GM18861 (cell line): ENCODE measurements around the gene BAIAP2L2.

Experiments used
- ATAC-seq: cut with Tn5 transposase; IDR thresholded peaks from one replicate; pipeline ENCODE4 v1.9.1; 2021; ENCODE audit not compliant: unreplicated experiment

BAIAP2L2 gene

DNA sequence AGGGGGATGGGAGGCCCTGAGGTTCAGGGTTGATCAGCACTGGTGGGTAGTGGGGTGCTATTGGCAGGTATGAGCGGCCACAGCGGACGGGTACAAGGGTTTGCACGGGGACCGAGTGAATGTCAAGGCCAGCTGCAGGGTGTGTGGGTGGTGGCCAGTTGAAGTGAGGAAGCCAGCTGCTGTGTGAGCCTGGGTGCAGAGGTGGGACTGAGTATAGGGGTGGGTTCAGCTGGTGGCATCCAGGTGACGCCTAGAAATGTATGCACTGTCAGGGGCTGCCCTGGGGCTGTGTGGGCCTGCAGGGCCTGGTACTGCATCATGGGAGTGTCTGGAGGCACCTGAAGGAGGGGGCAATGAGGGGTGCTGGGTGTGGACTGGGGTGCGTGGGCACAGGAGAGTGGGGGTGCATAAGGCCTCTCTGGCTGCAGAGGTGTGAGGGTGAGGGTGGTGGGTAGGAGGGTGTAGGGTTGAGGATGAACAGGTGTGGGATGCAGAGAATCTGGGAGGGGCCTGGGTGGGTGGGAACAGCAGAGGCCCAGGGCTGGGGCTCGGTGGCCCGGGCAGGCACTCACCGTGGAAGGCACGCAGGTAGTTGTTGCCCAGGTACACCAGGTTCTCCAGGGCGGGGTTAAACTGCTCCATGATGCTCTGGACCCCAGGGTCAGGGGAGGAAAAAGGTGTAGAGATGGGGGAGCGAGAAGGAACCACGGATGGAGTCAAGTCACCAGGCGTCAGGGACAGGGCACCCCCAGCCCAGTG is 1.7 kb downstream of the BAIAP2L2 start:
- ATAC-seq = no peak

DNA sequence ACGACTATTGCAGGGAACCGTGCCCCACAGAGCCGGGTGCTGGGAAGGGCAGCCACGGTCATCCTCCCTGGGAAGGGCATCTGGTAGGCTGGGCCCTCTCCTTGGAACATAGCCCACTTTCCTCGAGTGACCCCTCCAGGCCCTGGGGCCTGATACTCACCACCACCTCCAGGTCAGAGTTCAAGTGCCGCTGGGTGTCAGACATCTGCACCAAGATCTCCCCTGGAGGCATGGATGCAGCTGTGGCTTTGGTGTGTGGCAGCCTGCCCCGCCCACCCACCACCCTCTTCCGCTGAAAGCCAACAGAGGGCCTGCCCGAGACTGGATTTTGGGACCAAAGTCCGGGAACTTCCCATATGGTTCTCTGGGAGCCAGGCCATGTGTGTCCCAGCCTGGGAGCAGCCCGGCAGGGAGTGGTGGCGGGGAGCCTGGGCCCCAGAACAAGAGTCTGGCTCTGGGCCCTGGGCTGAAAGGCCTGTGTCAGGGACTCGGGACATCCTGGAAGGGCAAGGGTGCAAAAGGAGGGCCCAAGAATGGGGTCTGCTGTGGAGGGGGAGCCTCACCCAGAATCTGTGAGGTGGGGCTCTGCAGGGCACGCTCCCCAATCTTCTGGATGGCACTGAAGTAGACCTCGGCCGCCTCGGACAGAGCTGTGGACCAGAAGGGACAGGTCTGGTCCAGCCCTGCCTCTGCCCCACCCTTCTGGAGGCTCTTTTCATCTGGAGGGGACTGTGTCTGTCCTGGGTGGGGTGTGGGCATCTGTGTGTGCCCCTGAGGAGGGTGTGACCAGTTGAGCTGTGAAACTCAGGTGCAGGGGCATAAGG is 2.6 kb downstream of the BAIAP2L2 start:
- no peak for ATAC-seq

DNA sequence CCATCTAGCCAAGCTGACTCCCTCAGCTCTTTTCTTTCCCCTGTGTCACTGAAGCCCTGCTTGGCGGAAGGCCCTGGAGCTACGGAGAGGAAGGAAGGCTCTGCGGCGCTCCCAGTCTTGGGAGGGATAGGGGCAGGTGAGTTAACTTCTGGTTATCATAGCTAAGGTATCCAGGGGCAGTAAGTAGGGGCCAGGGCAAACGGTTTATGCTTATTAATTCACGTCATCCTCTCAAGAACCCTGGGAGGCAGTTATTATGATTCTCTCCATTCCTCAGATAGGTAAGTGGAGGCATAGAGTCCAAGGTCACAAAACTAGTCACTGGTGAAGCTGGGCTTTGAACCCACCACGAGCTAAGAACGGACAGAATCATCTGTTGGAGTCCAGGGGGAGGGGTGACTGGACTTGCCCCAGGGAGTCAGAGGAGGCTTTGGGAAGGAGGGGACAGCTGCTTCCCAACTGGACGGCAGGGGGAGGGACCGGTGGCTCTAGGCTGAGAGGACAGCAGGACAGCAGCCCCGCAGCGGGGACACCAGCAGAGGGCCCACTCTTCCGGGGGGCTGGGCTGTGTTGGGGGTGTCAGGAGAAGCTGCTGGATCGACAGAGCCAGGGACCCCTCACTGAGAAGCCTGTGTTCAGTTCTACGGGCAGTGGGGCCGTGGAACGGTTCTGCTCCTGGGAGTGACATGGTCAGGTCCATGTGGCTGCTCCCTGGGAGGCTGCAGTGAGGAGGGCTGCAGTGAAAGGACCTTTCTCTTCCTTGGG is 3.5 kb downstream of the BAIAP2L2 start:
- ATAC-seq = no peak

DNA sequence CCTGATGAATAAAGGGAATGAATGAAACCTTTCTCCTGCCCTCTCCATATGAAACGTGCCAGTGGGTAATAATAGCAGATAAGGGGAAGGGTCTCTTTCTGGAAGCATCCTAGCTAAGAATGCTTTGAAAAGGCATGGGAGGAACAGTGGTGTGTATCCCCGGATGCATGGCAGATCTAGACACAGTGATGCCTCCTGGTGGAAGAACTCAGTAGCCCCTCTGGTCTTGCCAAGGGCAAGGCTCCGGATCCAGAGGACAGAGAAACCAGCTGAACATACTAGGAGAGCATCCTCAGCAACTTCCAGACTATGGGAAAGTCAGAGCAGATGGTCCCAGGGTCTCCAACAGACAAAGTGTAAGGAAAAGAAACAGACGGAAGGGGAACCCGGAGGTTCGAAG is 6.4 kb downstream of the BAIAP2L2 start:
- no peak for ATAC-seq

DNA sequence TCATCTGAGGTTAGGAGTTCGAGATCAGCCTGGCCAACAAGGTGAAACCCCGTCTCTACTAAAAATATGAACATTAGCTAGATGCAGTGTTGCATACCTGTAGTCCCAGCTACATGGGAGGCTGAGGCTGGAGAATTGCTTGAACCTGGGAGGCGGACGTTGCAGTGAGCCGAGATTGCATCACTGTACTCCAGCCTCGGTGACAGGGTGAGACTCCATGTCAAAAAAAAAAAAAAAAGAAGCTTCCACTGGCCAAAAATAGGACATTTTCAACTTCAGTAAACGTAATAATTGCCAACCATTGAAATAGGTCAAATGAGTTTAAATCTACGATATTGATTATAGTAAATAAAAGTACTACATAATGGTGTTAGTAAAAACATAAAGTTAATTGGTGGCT is 6.8 kb downstream of the BAIAP2L2 start:
- no peak for ATAC-seq

DNA sequence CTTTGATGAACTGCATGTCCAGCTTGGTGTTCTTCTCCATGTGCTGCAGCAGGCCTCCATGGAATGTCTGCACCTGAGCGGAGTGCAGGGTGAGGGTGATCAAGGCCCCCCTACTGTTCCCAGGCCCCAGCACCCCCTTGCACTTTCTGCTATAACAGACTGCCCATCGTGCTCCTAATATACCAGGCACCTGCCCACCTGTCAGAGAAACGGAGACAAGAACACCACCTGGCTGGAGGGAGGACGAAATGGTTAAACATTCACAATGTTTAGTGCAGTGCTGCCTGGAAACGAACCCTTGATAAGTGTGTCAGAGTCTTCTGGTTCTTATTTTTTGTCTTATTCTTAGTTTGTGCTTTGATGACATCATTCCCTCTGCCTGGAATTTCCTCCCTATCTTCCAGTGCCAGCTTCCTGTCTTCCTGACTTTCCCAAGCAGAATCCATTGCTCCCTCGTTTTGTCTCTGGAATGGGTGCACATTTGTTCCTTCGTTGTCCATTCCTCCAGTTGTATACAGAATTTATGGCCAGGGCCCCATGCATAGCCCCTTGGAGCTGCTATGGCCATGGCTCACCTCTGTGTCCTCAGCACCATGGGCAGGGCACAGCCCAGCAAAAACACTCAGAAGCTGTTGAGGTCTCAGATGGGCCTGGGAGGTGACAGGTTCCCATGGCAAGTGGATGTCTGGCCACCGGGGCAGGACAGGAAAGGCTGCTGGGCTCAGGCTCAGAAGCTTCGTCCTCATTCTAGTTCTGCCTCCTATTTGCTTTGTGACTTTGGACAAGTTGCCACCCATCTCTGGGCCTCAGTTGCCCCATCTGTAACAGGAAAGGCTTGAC is 11.9 kb downstream of the BAIAP2L2 start:
- no peak for ATAC-seq

DNA sequence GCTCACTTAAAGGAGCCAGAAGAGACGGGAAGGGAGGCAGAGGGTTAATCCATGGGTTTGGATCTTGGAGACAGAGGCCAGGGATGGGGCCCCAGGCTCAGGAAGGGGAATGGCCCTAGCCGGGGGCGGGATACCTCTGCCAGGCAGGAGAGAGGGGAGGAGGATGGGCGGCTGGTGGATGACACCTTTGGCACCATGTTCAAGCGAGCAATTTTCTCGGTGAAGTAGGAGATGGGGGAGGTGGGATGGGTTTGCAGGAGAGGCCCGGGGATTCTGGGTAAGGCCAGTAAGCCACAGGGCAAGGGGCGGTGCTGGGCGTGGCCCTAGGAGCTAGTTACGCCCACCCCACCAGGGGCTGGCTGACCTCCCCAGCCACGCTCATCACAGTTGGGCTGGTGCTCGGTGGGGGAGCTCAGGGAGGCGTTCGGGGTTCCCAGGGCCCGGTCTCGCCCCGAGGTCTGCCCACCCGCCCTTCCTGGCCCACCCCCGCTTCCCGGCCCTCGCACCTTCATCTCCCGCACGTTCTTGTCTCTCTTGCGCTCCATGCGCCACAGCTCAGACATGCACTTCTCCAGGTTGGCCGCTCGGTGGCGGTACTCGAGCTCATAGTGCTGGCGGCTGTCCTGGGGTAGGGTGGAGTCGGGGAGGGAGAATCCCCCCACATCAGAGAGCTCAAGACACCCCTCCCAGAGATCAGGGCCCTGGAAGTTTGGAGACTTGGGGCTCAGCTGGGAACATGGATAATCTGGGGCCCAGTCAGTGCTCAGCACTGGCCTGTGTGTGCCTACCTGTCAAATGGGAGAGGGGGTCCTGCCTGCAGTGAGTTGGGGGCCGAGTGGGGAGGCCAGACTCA is 12.7 kb downstream of the BAIAP2L2 start:
- no peak for ATAC-seq

DNA sequence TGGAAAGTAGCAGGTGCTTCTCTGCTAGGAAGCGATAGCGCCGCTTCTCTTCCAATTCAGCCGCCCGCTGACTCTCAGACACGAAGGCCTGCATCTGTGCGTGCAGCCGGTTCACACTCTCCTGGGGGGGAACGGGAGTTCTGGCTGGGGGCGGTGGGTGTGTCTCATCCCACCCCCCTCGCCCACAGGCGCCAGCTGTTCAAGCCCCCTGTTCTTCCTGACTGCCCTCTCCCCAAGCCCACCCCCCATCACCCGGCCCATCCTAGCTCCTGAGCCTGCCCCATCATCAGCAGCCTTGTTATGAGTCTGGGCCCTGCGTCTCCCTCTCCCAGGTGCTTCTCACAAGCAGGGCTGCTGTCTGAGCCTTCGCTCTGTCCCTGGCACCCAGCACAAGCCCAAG is 13.4 kb downstream of the BAIAP2L2 start:
- no peak for ATAC-seq

DNA sequence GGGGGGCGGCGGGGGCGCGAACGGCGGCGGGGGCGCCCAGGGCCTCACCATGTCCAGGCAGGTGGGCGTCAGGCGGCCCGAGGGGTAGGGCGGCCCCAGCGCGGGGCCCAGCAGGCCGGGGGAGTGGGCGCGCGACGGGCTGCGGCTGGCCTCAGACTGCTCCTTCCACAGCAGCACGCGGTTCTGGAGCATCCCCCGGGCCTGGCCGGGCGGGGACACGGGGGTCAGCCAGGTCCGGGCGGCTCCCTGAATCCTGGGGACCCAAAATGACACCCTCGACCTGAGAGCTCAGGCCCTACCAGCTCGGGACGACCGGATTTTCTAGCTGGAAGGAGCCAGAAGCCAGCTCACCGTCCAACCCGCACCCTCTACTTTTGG is 21.0 kb downstream of the BAIAP2L2 start:
- no peak for ATAC-seq

DNA sequence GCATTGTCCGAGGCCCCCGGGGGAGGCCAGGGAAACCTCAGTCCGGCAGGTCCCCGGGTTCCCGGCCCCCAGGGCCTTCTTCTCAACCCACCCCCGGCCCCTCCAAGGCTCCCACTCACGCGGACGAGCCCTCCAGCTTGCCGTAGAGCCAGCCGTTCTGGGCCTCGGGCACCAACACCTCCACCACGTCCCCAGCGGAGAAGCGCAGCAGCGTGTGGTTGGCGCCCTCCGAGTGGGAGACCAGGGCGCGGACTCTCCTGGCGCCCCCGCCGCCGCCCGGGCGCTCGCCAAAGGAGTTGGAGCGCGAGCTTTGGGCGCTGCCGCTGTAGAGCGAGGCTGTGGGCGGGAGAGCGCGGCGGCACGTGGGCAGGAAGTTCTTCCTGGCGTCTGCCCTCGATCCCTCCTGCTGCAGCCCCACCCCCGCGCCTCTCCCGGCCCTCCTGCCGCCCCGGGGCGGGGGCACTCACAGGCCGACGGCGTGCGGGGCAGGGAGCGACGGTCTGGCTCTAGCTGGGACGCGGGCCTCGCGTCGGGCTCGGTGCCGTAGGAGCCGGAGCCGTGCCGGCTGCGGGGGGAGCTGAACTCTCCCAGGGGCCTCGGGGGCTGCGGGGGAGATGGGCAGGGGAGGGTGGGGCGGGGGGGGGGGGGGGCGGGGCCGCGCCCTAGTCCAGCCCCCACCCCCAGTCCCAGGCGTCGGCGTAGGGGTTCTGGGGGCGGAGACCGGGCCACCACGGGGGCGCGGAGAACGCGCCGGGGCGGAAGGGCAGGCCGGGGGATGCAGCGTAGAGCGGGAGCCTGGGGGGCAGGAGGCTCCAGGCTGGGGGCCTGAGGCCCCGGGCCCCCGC is 21.6 kb downstream of the BAIAP2L2 start:
- no peak for ATAC-seq

DNA sequence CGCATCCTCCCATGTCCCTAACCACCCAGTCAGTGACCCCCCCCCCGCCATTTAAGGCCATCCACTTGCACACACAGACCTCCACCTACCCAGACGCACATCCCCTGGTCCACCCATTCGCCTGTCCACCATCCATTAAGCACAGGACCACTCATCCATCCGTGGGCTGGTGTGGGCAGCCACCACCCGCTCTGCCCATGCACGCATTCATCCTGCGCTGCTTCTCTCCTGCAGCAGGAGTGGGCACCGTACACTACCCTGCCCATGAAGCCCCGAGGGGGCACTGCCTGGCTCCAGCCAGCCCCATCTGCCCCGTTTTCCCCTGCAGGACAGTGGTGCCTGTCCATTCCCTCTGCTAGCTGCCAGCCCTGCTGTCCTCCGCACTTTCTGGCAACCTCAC is 22.6 kb downstream of the BAIAP2L2 start:
- ATAC-seq = no peak

DNA sequence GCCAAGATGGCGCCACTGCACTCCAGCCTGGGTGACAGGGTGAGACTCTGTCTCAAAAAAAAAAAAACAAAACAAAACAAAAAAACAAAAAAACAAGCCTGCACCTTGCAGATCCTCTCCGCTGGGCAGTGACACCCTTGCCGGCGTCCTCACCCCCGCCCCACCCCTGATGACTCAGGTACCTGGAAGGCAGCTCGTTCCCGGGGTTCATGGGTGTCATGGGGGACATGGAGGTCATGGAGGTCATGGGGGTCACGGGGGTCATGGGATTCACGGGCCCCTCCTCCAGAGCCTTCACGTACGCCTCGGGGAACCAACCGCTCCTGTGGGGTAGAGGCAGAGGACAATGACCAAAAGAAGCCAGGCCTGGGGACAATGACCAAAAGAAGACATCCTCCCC is 23.5 kb downstream of the BAIAP2L2 start:
- ATAC-seq = no peak

DNA sequence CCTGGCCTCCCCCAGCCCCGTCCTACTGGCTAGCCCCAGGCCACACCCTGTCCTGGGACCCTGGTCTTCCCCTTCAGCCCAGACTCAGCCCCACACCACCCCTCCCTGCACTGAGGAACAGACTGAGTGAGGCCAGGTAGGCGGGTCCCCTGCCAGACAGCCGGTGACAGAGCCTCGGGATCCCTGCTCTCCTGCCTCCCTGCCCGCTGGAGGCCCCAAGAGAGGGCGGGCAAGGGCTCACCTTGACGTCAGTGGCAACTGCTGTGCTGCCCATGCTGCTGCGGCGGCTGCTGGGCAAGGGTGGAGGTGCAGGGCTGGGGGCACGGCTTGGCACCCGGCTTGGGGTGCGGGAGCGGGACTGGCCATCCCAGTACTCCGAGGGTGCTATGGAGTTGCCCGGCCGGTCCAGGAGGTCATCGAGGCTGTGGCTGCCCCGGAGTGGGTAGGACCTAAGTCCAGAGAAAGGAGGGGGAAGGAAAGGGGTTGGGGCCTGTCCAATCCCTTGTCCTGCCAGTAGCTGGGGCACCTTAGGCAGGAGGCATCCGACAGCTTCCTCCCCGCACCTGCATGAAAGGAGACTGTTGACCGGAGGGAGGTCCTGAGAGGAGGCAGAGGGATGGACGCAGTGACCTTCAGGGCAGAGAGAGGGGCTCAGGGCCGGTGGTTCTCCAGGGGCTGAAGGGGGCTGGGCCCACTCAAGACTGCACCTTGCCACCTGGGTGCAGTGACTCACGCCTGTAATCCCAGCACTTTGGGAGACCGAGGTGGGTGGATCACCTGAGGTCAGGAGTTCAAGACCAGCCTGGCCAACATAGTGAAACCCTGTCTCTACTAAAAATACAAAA is 24.3 kb downstream of the BAIAP2L2 start:
- ATAC-seq = no peak

DNA sequence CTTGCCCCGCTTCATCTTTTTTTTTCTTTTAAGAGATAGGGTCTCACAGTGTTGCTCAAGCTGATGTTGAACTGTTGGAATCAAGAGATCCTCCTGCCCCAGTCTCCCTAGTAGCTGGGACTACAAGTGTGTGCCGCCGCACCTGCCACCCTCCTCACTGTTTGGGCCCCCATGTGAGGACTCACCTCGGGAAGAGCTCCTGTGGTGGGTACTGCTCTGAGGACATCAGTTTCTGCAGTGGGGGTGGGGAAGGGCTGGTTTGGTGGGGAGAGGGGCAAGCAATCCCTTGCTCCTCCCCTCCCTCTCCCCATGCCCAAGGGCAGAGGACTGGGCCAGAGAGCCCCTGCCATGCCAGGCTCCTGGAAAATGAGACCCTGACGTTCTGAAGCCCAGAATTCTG is 25.0 kb downstream of the BAIAP2L2 start:
- ATAC-seq = no peak

DNA sequence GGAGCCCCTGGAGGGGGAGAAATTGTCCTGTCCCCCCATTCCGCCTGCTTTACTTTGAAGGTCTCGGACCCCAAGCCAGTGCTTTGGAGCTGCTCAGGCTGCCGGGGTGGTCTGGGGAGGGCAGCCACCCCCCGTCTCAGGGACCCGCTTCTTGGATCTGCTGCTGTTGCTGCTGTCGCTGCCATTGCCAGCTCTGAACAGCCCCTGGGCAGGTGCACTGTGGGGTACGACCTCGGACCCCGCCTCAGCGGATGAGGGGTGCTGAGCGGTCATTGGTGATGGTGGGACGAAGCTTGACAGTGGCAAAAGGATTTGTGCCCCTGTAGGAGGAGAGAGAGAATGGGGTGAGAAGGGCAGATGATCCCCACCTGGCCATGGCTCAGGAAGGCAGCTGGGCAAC is 25.4 kb downstream of the BAIAP2L2 start:
- ATAC-seq = no peak

DNA sequence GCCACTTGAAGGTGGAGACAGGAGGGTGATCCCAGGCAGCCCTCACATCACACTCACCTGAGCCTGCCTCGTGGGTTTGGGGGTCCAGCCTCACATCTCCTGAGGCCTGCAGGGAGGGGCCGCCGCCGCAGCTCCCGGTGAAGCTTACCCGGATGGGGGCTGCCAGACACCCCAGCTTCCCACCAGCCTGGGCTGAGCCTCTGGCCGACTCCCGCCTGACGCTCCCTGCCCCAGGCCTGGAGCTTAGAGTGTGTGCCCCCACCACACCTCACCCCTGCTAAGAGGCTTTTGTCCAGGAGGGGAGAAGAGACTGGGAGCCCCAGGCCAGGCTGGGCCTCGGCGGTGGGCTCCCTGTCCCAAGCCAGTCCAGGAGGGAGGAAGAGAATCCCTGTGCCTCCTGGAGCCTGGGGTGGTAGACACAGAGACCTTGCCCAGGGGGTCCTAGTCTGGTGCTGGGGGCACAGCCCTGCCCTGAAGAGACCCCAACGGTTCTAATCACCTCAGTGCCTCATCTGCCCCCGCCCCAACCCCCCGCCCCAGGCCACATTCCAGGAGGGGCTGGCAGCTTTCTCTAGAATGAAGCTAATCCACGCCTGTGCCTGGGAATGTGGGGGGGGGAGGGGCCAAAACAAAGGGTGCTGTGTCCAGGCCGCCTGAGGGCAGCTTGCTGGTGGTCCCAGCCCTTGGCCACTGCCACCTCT is 26.4 kb downstream of the BAIAP2L2 start, which contains the start of gene SLC16A8:
Gene SLC16A8 (minus strand): TSS at position 254 of the 701 bp plus-strand sequence. CDS start 1,311 bp downstream, outside the sequence.
- no peak for ATAC-seq

DNA sequence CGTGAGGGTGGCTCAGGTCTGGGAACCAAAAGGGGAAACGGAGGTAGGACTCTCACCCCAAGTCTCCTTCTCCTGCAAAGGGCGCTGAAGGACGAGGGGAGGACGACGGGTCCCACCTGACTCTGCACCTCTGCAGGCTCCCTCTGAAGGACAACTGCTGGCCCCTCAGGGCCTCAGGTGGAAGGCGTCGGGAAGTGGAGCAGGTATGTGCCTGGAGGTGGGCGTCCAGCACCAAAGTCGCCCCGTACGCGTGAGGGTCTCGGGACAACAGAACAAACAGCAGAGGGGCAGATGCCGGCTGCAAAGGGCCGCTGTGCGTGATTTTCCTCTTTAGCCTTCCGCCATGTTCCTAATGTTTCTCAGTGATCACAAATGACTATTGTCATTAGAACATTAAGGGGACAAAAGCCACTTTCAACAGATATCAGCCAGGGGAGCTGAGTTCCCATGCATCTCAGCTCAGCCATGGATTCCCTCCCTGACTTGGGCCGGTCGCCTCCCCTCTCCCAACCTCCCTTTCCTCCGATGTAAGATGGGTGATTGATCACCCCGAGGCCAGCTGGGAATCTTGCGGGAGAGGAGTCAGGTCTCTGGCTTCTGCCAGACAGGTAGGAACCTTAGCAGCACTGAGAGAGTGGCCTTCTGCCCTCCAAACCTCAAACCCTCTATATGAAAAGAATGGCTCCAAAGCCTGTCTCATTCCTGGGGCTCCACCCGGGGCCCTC is 27.3 kb downstream of the BAIAP2L2 start:
- ATAC-seq = no peak
